CD4-positive, alpha-beta T cell (primary cell): ENCODE results near the gene SYF2. TPM values are rescaled to one million over a fixed set of nuclear protein-coding genes. Genes with fewer than 3 reads are reported as not detected.

Experiments used
- ATAC-seq: fragments of 200-7000 bp; cut with Tn5 transposase; one replicate; pipeline ENCODE4 v1.10.0; 2022; ENCODE audit warnings: mild to moderate bottlenecking; ENCODE audit not compliant: poor library complexity
- CTCF ChIA-PET: fragments of 350-600 bp; sonication (Branson Sonifier 250); formaldehyde crosslinking; loops from one replicate; lab custom pipeline; 2021; ENCODE audit warnings: antibody characterized with exemption, inconsistent platforms; lab: Charles Lee
- POLR2A ChIA-PET: fragments of 350-600 bp; sonication (Branson Sonifier 250); formaldehyde crosslinking; loops from one replicate; lab custom pipeline; 2021; ENCODE audit warnings: antibody characterized with exemption, inconsistent platforms; lab: Charles Lee
- DNase-seq, 14 experiments: peaks; one replicate each; pipeline ENCODE4 v3.0.0-alpha.2; 2013 to 2020; ENCODE audit warnings: mixed read lengths in 2 of 14
- H3K27ac ChIP-seq, 2 donors: one replicate each; pipeline versions ENCODE4 v1.5.1 to v1.7.0; 2013; ENCODE audit warnings: low read length in 2 of 2, low read depth in 1 of 2, mild to moderate bottlenecking in 1 of 2
- H3K27me3 ChIP-seq, 2 experiments: 1 replicate in 1 of 2; 2 replicates in 1 of 2; pipeline versions ENCODE4 v1.6.1 to v1.7.0; 2013; ENCODE audit warnings: low read length in 2 of 2, control low read depth in 1 of 2, mild to moderate bottlenecking in 1 of 2, moderate library complexity in 1 of 2; ENCODE audit not compliant: insufficient read depth in 2 of 2, control insufficient read depth in 1 of 2
- H3K36me3 ChIP-seq: one replicate; pipeline ENCODE4 v1.6.1; 2013; ENCODE audit warnings: low read length, control low read depth; ENCODE audit not compliant: insufficient read depth
- H3K4me1 ChIP-seq: one replicate; pipeline ENCODE4 v1.6.1; 2013; ENCODE audit warnings: low read length, control low read depth; ENCODE audit not compliant: insufficient read depth
- H3K4me3 ChIP-seq: one replicate; pipeline ENCODE4 v1.5.1; 2013; ENCODE audit warnings: mild to moderate bottlenecking, low read length, moderate library complexity
- H3K9me3 ChIP-seq, 2 experiments: 1 replicate in 1 of 2; 2 replicates in 1 of 2; pipeline versions ENCODE4 v1.6.1 to v1.7.0; 2013; ENCODE audit warnings: low read length in 2 of 2, mild to moderate bottlenecking in 2 of 2, control low read depth in 1 of 2, moderate library complexity in 1 of 2; ENCODE audit not compliant: control insufficient read depth in 1 of 2, insufficient read depth in 1 of 2
- H3K27ac Mint-ChIP-seq: one replicate; pipeline ENCODE4 v1.8.0; 2020; ENCODE audit warnings: mixed read lengths
- H3K27me3 Mint-ChIP-seq: one replicate; pipeline ENCODE4 v1.8.0; 2021; ENCODE audit warnings: mixed read lengths
- H3K36me3 Mint-ChIP-seq: one replicate; pipeline ENCODE4 v1.8.0; 2021; ENCODE audit warnings: low read depth, mixed read lengths
- H3K4me1 Mint-ChIP-seq: one replicate; pipeline ENCODE4 v1.8.0; 2021; ENCODE audit warnings: low read depth, mixed read lengths
- H3K4me3 Mint-ChIP-seq: one replicate; pipeline ENCODE4 v1.8.0; 2020; ENCODE audit warnings: mild to moderate bottlenecking, mixed read lengths
- H3K9me3 Mint-ChIP-seq: one replicate; pipeline ENCODE4 v1.8.0; 2020; ENCODE audit warnings: mixed read lengths
- CTCF ChIP-seq: fragments of 200-600 bp; IDR thresholded peaks from one replicate; pipeline ENCODE4 v1.8.0; 2022; ENCODE audit warnings: antibody characterized with exemption, mild to moderate bottlenecking
- intact Hi-C, 2 experiments: fragments of 100-400 bp; cut with DNase I in 1 of 2; cut with micrococcal nuclease in 1 of 2; formaldehyde crosslinking; loops; one replicate each; pipeline versions ENCODE4 v1.15.1 to v1.9.0; 2023 to 2025; cut with DNase I, micrococcal nuclease
- total RNA-seq, 174 experiments: library from RNA in 2 of 174; stranded (reverse) in 2 of 174; gene quantifications; one replicate each; pipeline ENCODE4 v1.2.3 and lab custom pipeline; 2021 to 2026

Gene SYF2
- total RNA-seq, 2 experiments from 2014 or later = 93.3 to 98.9 TPM

- Mint-ChIP-seq H3K4me1 (no peaks in the 10 kb centered on the region), H3K9me3 (no peaks in the 10 kb centered on the region), H3K4me3 (no peak overlapping the region), H3K36me3 (no peaks in the 10 kb centered on the region), H3K27me3 (no peaks in the 10 kb centered on the region), H3K27ac (no peak overlapping the region)
- TF ChIP-seq CTCF = no peak
- Histone ChIP-seq H3K4me3 (no peak overlapping the region), H3K36me3 (no peaks in the 10 kb centered on the region), H3K27me3 (no peaks in the 10 kb centered on the region), H3K9me3 (no peaks in the 10 kb centered on the region), H3K4me1 (peaks cover 3% of the 10 kb centered on the region), H3K27ac (no peak overlapping the region)
- DNase-seq (no peak), ATAC-seq (no peak)
- ChIA-PET CTCF (no interaction called here), POLR2A (no interaction called here)
- intact Hi-C loops = loop anchor here (1.0 to 10.0 kb wide), 4 partner anchors 273 to 511 kb away; partner anchors contain the start of gene RUNX3 (in 1 of the 2)
Observed at GRCh38 chr1:25205786-25206185, 26.5 kb downstream of the SYF2 start.

DNA sequence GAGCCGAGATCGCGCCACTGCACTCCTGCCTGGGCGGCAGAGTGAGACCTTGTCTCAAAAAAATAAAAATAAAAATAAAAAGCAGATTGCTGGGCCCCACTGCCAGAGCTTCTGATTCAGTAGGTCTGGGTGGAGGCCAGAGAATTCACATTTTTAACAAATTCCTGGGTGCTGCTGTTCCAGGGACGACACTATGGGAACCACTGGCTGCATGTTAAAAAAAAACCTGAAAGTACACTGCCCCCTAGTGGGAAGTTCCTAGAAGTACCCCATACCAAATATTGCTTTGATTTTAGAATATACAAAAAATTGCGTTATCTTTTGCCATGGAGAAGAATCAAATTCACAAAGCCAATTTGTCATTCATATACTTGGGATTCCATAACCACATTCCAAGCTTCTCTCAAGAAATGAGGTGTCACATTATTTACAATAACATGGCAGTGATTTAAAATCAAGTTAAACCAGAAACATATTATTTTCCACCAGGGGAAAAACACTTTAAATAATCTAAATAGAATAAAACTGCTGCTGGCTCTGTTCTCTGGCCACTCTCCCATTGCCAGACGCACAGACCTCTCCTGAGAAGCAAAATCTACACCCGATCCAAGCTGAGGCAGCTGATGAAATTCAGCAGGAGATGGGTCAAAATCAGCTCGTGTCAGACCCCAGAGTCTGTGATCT, 27.4 kb downstream of the SYF2 start:
- Mint-ChIP-seq H3K27ac (no peak overlapping the region), H3K4me3 (no peak overlapping the region), H3K36me3 (no peaks in the 10 kb centered on the region), H3K27me3 (no peaks in the 10 kb centered on the region), H3K4me1 (no peaks in the 10 kb centered on the region), H3K9me3 (no peaks in the 10 kb centered on the region)
- Histone ChIP-seq H3K4me3 (no peak overlapping the region), H3K4me1 (peaks cover 3% of the 10 kb centered on the region), H3K36me3 (no peaks in the 10 kb centered on the region), H3K9me3 (no peaks in the 10 kb centered on the region), H3K27me3 (no peaks in the 10 kb centered on the region), H3K27ac (no peak overlapping the region)
- ChIA-PET POLR2A (no interaction called here), CTCF (interaction anchor here (0.9 to 1.3 kb wide), 2 partner anchors 14 to 28 kb away, joined by 3 read pairs; partner anchors contain the start of gene SYF2)
- peak; percentile 88 for TF ChIP-seq CTCF
- intact Hi-C loops = loop anchor here (1.0 to 10.0 kb wide), 4 partner anchors 273 to 510 kb away; partner anchors contain the start of gene RUNX3 (in 2 of the 2)
- peak; percentile 74 for ATAC-seq
- peak in 6 of 14 experiments; percentile 6 to 73 (median 34) for DNase-seq

- CTCF ChIA-PET = no interaction called here
- DNase-seq (no peak), ATAC-seq (no peak)
- H3K27me3 Mint-ChIP-seq = no peaks in the 10 kb centered on the region
- POLR2A ChIA-PET = no interaction called here
- H3K27me3 ChIP-seq = no peaks in the 10 kb centered on the region
- H3K27ac Mint-ChIP-seq = no peak overlapping the region
- H3K9me3 Mint-ChIP-seq = no peaks in the 10 kb centered on the region
- no peak for TF ChIP-seq CTCF
- H3K4me1 Mint-ChIP-seq = peaks cover 18% of the 10 kb centered on the region
- no peak overlapping the region for H3K4me3 Mint-ChIP-seq
- H3K36me3 ChIP-seq = no peaks in the 10 kb centered on the region
- H3K4me1 ChIP-seq = peaks cover 9% of the 10 kb centered on the region
- no peak overlapping the region for H3K27ac ChIP-seq
- H3K9me3 ChIP-seq = no peaks in the 10 kb centered on the region
- H3K36me3 Mint-ChIP-seq = no peaks in the 10 kb centered on the region
- intact Hi-C loops = loop anchor here in 1 of 2 experiments (5.0 to 10.0 kb wide), 2 partner anchors 269 to 506 kb away; partner anchors contain the start of gene RUNX3
- H3K4me3 ChIP-seq = no peak overlapping the region
Observed at GRCh38 chr1:25201006-25201405, 31.3 kb downstream of the SYF2 start.
